ENCODE measurements around the gene EXT2.

The EXT2 gene

GRCh38 chr11:44263738-44264437, 168.4 kb downstream of the EXT2 start:
- no peak for DNase-seq (ENCODE audit: insufficient read length, low spot score)
- FAIRE-seq = no peak

DNA sequence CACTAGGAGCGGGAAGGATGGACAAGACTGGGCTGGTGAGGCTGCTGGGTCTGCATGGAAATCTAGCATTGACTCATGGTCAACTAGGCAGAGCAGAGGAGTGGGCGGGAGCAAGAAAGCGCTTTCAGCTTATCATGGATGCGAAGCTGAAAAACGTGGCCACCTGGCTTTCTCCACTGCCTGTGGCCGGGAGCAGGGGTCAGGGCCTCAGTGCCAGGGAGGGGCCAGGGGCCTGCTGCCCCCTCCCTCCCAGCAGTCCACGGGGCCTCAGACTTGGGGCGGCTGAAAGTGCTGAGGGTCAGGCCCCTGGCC, 168.9 kb downstream of the EXT2 start:
- no peak for FAIRE-seq
- no peak for DNase-seq (ENCODE audit: insufficient read length, low spot score)

- no peak for DNase-seq (ENCODE audit: insufficient read length, low spot score)
- FAIRE-seq = no peak
Observed at GRCh38 chr11:44264761-44265160, 169.3 kb downstream of the EXT2 start.

DNA sequence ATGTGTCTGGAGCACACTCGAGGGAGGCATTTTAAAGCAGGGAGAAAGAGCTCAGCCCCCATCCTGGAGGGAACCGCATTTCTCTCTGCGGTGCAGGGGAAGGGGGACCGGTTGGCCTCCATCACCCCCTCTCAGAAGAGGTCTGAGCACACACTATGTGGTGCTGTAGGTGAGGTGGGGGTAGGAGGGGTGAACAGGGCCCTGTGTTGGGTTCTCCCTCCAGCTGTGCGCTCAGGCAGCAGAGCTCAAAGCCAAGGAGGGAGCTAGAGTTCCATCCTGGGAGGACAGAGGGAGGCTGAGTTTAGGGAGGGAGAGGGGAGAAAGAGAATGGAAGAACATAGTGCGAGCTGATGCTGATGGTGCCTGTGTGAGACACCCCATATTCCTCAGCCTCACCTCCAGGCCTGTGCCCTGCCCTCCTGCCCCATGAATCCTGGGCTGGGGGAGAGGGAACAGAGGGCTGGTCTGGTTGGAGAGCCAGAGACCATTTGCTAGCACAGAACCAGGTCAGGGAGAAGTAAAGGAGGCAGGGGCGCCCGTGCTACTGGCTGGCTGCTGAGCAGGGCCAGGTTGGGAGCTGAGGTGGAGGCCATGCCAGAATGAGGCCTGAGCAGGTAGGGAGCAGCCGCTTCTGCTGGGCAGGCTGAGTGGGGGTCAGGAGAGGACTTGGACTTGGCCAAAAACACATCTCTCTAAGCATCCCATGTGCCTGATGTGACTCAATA, 170.7 kb downstream of the EXT2 start:
- FAIRE-seq (no peak), DNase-seq (ENCODE audit: insufficient read length, low spot score) (no peak)

DNA sequence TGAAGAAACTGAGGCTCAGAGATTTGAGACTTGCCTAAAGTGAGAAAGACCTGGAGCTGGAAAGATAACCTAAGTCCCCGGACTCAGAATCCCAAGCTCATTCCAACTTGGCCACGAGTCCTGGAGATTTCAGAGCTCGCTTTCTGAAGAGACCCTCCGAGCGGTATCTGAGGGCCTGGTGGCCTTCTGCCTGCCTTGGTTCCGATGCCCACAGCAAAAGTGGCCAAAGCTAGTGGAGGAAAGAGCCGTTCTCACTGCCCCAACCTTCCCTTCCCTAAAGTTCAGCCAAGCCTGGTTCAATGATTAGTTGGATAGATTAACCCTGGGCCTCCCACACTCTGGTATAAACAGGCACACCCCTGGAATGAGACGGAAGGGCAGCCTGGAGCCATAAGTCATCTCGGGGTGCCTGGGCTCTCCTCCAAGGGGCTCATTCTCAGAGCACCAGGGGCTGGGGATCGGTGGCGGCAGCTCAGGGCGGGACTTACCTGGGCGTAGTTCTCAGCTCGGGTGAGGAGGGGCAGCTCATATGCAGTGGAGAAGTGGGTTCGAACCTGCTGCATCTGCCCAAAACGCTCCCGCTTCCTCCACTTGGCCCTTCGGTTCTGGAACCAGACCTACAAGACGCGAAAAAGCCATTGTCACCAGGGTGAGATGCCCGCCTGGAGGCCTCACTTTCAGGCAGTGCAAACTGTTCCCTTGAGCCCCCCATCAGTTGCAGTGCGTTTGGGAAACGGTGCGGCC, 171.7 kb downstream of the EXT2 start:
- no peak for DNase-seq (ENCODE audit: insufficient read length, low spot score)
- no peak for FAIRE-seq

DNA sequence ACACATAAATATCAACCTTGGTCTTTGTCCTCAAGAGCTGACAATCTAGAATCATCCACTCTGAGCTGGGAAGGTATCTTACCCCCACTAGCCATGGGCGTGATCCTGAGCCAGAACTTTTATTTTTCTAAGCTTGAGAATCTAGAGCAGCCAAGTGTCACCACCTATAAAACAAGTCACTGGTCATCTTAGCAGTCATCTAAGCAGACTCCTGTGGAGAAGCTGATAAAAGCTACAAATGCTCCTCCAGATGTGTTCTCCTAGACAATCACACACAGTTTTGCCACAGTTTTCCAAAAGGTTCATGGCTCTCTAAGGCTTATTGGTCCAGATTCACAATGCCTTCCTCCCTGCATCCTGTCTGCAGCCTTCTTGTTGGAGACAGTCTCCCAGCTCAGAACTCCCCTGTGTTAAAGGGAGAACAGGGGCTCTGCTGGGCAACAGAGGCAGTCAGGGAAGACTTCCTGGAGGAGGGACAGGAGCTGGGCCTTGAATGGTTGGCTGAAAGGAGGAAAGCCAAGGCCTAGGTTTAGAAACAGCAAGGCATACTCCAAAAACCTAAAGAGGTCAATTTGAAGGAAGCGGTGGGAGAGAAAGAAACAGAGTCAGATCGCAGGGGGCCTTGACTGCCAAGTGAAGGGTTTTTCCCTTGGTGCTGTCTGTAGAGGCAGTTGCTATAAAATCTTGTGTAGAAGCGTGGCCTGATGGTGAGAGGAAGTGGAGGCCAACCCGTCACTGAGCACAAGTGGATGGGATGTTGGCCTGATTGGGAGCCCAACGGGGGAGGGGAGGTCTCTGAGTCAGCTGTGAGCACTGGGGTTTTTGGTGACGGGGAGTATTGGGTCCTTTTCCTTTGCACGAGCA, 172.5 kb downstream of the EXT2 start:
- no peak for FAIRE-seq
- no peak for DNase-seq (ENCODE audit: insufficient read length, low spot score)

GRCh38 chr11:44268614-44269080, 173.2 kb downstream of the EXT2 start:
- FAIRE-seq = no peak
- no peak for DNase-seq (ENCODE audit: insufficient read length, low spot score)

- FAIRE-seq (peak; percentile 74), DNase-seq (ENCODE audit: insufficient read length, low spot score) (peak; percentile 50)
Observed at GRCh38 chr11:44269369-44270351, 174.2 kb downstream of the EXT2 start.

DNA sequence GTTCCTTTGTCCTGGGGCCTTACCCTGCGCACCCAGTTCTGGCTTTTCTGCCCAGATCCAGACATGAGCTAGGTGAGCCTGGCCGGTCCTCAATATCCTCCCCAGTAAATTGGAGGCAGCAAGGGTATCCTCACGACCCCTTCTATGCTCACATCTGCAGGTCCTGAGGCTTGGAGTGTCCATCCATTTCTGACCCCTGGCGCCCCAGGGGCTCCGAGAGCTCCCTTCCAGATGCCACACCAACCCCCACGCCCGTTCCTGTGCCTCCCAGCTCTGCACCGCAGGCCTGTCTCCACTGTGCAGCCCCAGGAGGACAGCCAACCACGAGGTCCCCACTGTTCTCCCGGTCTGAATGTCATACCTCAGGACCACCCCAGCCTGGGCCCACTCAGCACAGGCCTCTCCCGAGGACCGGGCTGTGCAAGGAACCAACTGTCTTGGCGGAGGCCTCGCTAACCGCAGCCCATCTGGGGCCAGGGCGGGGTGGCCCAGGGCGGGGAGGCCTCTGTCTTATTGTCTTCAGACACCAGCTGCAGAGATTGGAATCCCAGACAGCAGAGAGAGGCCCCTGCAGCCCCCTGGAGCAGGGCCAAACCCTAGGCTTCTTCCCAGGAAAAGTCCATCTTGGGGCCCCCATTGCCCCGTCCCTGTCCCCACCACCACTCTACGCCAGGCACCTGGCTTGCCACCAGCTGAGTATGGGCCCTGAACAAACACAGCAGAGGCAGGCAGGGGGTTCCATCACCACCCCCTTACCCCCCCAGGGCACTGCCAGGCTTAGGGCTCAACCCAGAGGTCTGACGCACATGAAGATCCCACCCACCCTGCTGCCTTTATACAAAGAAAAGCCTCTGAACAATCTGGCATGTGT, 175.2 kb downstream of the EXT2 start:
- DNase-seq (ENCODE audit: insufficient read length, low spot score) (no peak), FAIRE-seq (no peak)

GRCh38 chr11:44271286-44271685, 175.8 kb downstream of the EXT2 start:
- DNase-seq (ENCODE audit: insufficient read length, low spot score) (no peak), FAIRE-seq (no peak)

- no peak for DNase-seq (ENCODE audit: insufficient read length, low spot score)
- peak; percentile 63 for FAIRE-seq
Observed at GRCh38 chr11:44274404-44274803, 178.9 kb downstream of the EXT2 start.

DNA sequence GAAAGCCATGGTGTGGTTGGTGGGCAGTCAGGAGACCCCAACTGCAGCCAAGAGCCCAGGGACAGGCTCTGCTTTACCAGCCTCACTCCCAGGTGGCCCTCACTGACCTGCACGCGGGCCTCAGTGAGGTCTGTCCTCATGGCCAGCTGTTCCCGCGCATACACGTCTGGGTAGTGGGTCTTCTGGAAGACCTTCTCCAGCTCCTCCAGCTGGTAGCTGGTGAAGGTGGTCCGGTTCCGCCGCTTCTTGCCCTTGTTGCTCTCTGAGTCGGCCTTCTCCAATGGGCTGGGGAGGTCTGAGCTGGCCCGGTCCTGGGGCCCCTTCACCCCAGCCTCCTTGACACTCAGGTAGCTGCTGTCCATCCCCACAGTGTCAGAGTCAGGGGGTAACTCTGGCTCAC, 179.8 kb downstream of the EXT2 start:
- DNase-seq (ENCODE audit: insufficient read length, low spot score) (no peak), FAIRE-seq (no peak)

DNA sequence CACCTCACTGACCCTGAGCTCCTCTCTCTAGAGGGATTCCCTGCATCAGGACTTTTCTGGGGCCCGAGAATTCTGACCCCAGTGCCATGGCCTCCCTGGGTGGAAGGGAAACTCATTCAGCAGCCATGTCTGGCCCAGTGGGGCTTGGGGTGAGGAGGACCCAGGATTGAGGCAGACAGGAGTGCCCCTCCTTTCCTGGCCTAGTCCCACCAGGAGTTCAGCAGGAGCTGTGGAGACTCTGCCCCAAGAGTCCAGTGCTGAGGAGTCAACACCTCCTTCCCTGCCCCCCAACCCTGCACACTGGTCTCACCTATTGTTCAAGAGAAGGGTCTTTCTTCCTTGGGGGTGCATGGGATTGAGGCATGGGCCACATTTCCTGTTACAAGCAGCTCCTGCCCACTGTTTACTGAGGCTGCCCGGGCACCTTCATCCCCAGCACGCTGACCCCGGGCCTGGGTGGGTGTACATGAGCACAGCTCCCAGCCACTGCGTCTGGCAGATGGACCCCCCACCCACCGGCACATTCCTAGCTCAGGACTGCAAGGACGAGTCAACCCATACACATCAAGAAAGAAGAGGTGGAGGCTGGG, 180.6 kb downstream of the EXT2 start:
- no peak for DNase-seq (ENCODE audit: insufficient read length, low spot score)
- FAIRE-seq = no peak

DNA sequence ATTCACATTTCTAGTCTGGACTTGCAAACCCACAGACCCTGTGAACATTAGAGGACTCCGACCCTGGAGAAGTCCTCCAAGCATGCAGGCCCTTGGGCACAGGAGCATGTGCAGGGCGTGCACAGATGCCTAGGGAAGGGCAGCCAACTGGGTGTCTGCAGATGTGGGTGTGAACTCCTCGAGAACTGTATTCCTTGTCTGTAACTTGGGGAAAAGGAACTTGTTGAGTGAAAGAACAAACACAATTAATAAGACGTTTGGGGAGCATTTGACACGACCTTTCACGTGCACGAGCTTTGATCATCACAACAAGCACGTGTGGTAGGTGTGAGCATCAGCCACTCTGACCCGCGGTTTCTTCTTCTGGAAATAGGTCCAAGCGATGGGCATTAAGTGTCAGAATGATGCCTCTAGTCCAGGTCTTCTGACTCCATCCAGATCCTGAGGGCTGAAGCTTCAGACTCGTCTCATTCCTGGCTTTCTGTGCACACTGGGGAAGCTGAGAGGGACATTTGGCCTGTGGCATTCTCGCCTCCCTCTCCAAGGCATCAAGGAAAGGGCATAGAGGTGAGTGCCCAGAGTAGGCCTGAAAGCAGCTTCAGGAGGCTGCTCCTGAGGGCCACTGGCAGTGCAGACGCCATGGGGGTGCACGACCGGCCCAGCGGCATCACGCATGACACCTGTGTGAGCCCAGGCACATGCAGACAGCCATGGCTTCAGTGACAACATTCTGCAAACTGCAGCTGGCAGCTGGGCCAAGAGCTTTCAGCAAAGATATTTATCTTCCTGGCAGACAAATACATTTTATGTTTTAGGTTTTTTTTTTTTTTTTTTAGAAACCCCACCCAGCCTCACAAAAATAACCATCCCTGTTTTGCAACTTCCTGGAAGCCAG, 182.0 kb downstream of the EXT2 start:
- no peak for FAIRE-seq
- no peak for DNase-seq (ENCODE audit: insufficient read length, low spot score)

DNA sequence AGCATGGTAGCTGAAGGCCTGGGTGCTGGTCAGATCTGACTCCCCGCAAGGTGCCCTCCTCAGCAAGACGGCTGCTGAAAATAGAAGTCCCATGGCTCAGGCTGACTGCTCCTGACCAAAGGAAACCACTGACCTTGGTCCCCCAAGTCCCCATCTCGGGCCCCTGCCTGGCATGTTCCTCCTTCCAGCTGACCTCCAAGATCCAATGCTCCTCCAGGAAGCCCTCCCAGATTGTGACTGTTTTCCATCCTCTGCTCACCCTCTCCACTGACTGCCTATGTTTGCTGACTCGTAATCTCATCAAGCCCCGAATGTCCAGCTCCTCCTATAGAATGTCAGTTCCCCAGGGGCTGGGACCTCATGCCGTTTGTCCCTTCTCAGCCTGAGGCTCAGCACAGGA, 184.0 kb downstream of the EXT2 start:
- no peak for DNase-seq (ENCODE audit: insufficient read length, low spot score)
- FAIRE-seq = no peak

- no peak for DNase-seq (ENCODE audit: insufficient read length, low spot score)
- FAIRE-seq = no peak
Observed at GRCh38 chr11:44280257-44280656, 184.8 kb downstream of the EXT2 start.

DNA sequence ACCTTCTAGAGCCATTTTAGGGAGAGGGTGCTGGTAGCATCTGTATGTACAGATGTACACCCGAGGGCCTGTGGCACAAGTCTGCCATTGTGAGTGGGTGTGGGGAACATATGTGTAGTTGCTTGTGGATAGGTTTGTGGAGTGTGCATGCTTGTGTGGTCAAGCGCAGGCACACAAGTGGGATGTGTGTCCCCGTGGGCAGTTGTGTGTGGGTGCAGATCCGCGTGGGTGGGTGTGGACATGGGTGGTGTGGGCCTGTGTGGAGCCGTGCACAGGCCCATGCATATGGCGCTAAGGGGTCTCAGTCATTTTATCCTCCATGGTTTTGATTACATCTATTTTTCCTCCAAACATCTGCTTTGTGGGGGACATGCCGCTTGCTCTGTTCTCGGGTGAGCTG, 185.7 kb downstream of the EXT2 start:
- FAIRE-seq = no peak
- no peak for DNase-seq (ENCODE audit: insufficient read length, low spot score)
